ENCODE data around the gene CUBN.

DNA sequence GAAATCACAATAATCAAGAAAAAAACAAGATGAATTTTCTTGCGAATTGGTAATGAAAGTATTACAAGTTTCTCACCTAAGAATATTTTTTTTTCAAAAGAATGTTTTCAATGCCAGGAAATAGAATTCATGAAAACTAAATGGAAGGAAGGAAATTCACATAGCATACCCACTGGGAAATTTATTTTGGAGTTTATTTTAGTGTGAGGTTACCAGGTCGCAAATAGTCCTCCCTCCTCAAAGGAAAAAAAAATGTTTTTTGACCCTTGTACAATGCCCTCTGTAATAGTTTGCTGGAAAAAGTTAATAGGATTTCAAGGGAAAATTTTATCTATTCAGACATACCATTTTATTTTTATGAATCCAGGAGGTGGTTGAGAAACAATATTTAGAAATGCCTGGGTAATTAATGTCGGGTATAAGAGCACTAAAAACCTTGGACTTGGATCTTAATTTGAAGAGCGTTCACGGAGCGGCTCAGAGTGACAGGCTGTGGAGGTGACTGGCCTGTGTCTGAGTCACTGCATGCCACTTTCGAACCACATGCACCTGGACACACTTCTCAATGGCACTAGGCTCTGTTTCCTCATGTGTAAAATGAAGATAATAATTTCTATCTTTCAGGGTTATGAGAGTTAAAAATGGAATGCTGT, 28.2 kb downstream of the CUBN start:
- no peak for TF ChIP-seq IRF2 (CRISPR knock-in tag; IDR thresholded peaks at IDR 0.05)
- TF ChIP-seq, protein P1, sequence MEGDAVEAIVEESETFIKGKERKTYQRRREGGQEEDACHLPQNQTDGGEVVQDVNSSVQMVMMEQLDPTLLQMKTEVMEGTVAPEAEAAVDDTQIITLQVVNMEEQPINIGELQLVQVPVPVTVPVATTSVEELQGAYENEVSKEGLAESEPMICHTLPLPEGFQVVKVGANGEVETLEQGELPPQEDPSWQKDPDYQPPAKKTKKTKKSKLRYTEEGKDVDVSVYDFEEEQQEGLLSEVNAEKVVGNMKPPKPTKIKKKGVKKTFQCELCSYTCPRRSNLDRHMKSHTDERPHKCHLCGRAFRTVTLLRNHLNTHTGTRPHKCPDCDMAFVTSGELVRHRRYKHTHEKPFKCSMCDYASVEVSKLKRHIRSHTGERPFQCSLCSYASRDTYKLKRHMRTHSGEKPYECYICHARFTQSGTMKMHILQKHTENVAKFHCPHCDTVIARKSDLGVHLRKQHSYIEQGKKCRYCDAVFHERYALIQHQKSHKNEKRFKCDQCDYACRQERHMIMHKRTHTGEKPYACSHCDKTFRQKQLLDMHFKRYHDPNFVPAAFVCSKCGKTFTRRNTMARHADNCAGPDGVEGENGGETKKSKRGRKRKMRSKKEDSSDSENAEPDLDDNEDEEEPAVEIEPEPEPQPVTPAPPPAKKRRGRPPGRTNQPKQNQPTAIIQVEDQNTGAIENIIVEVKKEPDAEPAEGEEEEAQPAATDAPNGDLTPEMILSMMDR (IDR thresholded peaks at IDR 0.05 in 2 of 3, conservative IDR thresholded peaks at IDR 0.05 in 1 of 3; ENCODE audit: insufficient read depth in 2 of 3, low read depth in 1 of 3, low read length in 3 of 3), result no peak
- no peak for TF ChIP-seq EP300 (IDR thresholded peaks at IDR 0.05; ENCODE audit: low read length)
- no peak for TF ChIP-seq POLR2AphosphoS5 (IDR thresholded peaks at IDR 0.05; ENCODE audit: control insufficient read depth, insufficient read depth, low read depth, low read length)
- TF ChIP-seq ERF (CRISPR knock-in tag; IDR thresholded peaks at IDR 0.05), result no peak
- TF ChIP-seq NFXL1 (CRISPR knock-in tag; IDR thresholded peaks at IDR 0.05), result no peak
- no peak for TF ChIP-seq RBM17 (IDR thresholded peaks at IDR 0.05; ENCODE audit: borderline replicate concordance, low read depth, low read length)
- TF ChIP-seq FOXM1 (IDR thresholded peaks at IDR 0.05; ENCODE audit: low read depth), result no peak
- no peak for TF ChIP-seq FOXM1 (CRISPR knock-in tag; IDR thresholded peaks at IDR 0.05; ENCODE audit: low read depth)
- TF ChIP-seq HIVEP1 (CRISPR knock-in tag; IDR thresholded peaks at IDR 0.05), result no peak
- TF ChIP-seq ZC3H11A (IDR thresholded peaks at IDR 0.05; ENCODE audit: low read depth, low read length), result no peak
- no peak for TF ChIP-seq SREBF2 (CRISPR knock-in tag; IDR thresholded peaks at IDR 0.05)

All from K562 (cell line).